IMR-90 (cell line): ENCODE data around the gene POU2AF1. TPM values are rescaled to one million over a fixed set of nuclear protein-coding genes. Genes with fewer than 3 reads are reported as not detected.

Source experiments
- ATAC-seq: fragments of 200-7000 bp; cut with Tn5 transposase; 2 replicates; pipeline ENCODE4 v1.9.1; 2020; ENCODE audit warnings: low read depth, mild to moderate bottlenecking, moderate library complexity
- BruUV-seq: library from RNA; stranded (reverse); fragments of 400-500 nt; replicated peaks from 2 replicates; lab custom pipeline; 2021; lab: Mats Ljungman, UMichigan
- CTCF ChIA-PET: fragments of 300-600 bp; formaldehyde crosslinking; extraction: SDS; loops from one replicate; lab custom pipeline; 2021; ENCODE audit warnings: antibody characterized with exemption; lab: Yijun Ruan, JAX
- POLR2A ChIA-PET: fragments of 300-600 bp; sonication (Branson Sonifier 250); formaldehyde crosslinking; loops from one replicate; lab custom pipeline; 2022; ENCODE audit warnings: antibody characterized with exemption; ENCODE audit not compliant: unreplicated experiment; lab: Charles Lee
- DNase-seq: peaks from one replicate; pipeline ENCODE4 v3.0.0; 2013
- H2AFZ ChIP-seq: replicated peaks from 2 replicates; pipeline ENCODE3; 2013; ENCODE audit warnings: low read length, mild to moderate bottlenecking; ENCODE audit not compliant: poor library complexity
- H2AK5ac ChIP-seq: 2 replicates; pipeline ENCODE4 v1.6.1; 2013; ENCODE audit warnings: low read depth, low read length, inconsistent platforms
- H2AK9ac ChIP-seq: replicated peaks from 2 replicates; pipeline ENCODE3; 2013; ENCODE audit warnings: mild to moderate bottlenecking, low read depth, low read length, moderate library complexity; ENCODE audit not compliant: poor library complexity
- H2BK120ac ChIP-seq: 2 replicates; pipeline ENCODE4 v1.6.1; 2013; ENCODE audit warnings: low read depth, low read length, inconsistent platforms
- H2BK15ac ChIP-seq: 3 replicates; pipeline ENCODE4 v1.6.1; 2013; ENCODE audit warnings: low read depth, low read length, inconsistent platforms
- H2BK20ac ChIP-seq: 2 replicates; pipeline ENCODE4 v1.6.1; 2013; ENCODE audit warnings: low read depth, mild to moderate bottlenecking, inconsistent platforms, low read length, moderate library complexity
- H2BK5ac ChIP-seq: 2 replicates; pipeline ENCODE4 v1.6.1; 2013; ENCODE audit warnings: mild to moderate bottlenecking, low read depth, low read length, inconsistent platforms; ENCODE audit not compliant: poor library complexity, severe bottlenecking
- H3K14ac ChIP-seq: replicated peaks from 2 replicates; pipeline ENCODE4 v1.6.1; 2013; ENCODE audit warnings: low read depth, low read length, inconsistent platforms
- H3K18ac ChIP-seq: 2 replicates; pipeline ENCODE4 v1.6.1; 2013; ENCODE audit warnings: low read depth, low read length, control low read depth
- H3K23ac ChIP-seq: 2 replicates; pipeline ENCODE4 v1.6.1; 2013; ENCODE audit warnings: low read depth, low read length, inconsistent platforms
- H3K27ac ChIP-seq: 2 replicates; pipeline ENCODE4 v1.5.1; 2013; ENCODE audit warnings: mild to moderate bottlenecking, control low read depth, low read length; ENCODE audit not compliant: insufficient read depth
- H3K27me3 ChIP-seq: 2 replicates; pipeline ENCODE4 v1.6.1; 2013; ENCODE audit warnings: low read length; ENCODE audit not compliant: control insufficient read depth, insufficient read depth
- H3K36me3 ChIP-seq: 2 replicates; pipeline ENCODE4 v1.6.1; 2013; ENCODE audit warnings: low read length, mixed read lengths; ENCODE audit not compliant: control insufficient read depth, insufficient read depth
- H3K4ac ChIP-seq: 2 replicates; pipeline ENCODE4 v1.6.1; 2013; ENCODE audit warnings: low read depth, low read length, inconsistent platforms
- H3K4me1 ChIP-seq: 2 replicates; pipeline ENCODE4 v1.6.1; 2013; ENCODE audit warnings: low read length, mixed read lengths; ENCODE audit not compliant: control insufficient read depth, insufficient read depth
- H3K4me2 ChIP-seq: 2 replicates; pipeline ENCODE4 v1.6.1; 2013; ENCODE audit warnings: low read depth, mild to moderate bottlenecking, control low read depth, low read length, moderate library complexity
- H3K4me3 ChIP-seq: 2 replicates; pipeline ENCODE4 v1.5.1; 2013; ENCODE audit warnings: low read depth, mild to moderate bottlenecking, control low read depth, low read length, moderate library complexity; ENCODE audit not compliant: insufficient read depth
- H3K56ac ChIP-seq: 2 replicates; pipeline ENCODE4 v1.6.1; 2013; ENCODE audit warnings: low read length, inconsistent platforms; ENCODE audit not compliant: insufficient read depth; ENCODE audit errors: extremely low read depth
- H3K79me1 ChIP-seq, 2 experiments: 2 replicates each; pipeline ENCODE4 v1.6.1; 2013; ENCODE audit warnings: low read length in 2 of 2, inconsistent platforms in 1 of 2, low read depth in 1 of 2
- H3K9ac ChIP-seq: 2 replicates; pipeline ENCODE4 v1.6.1; 2013; ENCODE audit warnings: low read depth, low read length, control low read depth
- H3K9me1 ChIP-seq: 2 replicates; pipeline ENCODE4 v1.6.1; 2013; ENCODE audit warnings: low read length, inconsistent platforms; ENCODE audit not compliant: insufficient read depth
- H3K9me3 ChIP-seq: 2 replicates; pipeline ENCODE4 v1.6.1; 2013; ENCODE audit warnings: low read length; ENCODE audit not compliant: control insufficient read depth, insufficient read depth
- H4K20me1 ChIP-seq: 2 replicates; pipeline ENCODE4 v1.6.1; 2013; ENCODE audit warnings: low read length, inconsistent platforms; ENCODE audit not compliant: insufficient read depth
- H4K5ac ChIP-seq: 2 replicates; pipeline ENCODE4 v1.6.1; 2013; ENCODE audit warnings: mild to moderate bottlenecking, low read depth, low read length, control low read depth
- H4K8ac ChIP-seq, 2 experiments: 2 replicates each; pipeline ENCODE4 v1.6.1; 2013; ENCODE audit warnings: low read depth in 2 of 2, low read length in 2 of 2, control low read depth in 1 of 2, inconsistent platforms in 1 of 2
- H4K91ac ChIP-seq: 2 replicates; pipeline ENCODE4 v1.6.1; 2013; ENCODE audit warnings: low read depth, low read length, inconsistent platforms; ENCODE audit not compliant: insufficient read depth
- NFE2L2 ChIP-seq: fragments of 150-350 bp; IDR thresholded peaks from 2 replicates; pipeline ENCODE4 v1.6.1; 2016; ENCODE audit warnings: low read depth, mild to moderate bottlenecking, low read length
- WGBS, 2 experiments: methylation state at CpG; one replicate each; pipeline versions ENCODE4 v1.1.5 to v1.1.7; 2013; ENCODE audit warnings: missing lambda C conversion rate in 2 of 2; ENCODE audit not compliant: insufficient read length in 1 of 2; ENCODE audit errors: extremely low coverage in 2 of 2; 5-methylcytosine and 5-hydroxymethylcytosine counted together
- dilution Hi-C: fragments of 300-500 bp; cut with HindIII; formaldehyde crosslinking; loops from one replicate; pipeline ENCODE4 v1.14.3; 2018; ENCODE audit warnings: low sequenced_read_pairs; ENCODE audit not compliant: unreplicated experiment
- in situ Hi-C: fragments of 300-500 bp; cut with MboI; formaldehyde crosslinking; loops from 3 replicates; pipeline ENCODE4 v1.14.3; 2019; ENCODE audit warnings: low sequenced_read_pairs, inconsistent platforms, mixed read lengths
- intact Hi-C: fragments of 100-400 bp; cut with micrococcal nuclease; formaldehyde crosslinking; loops from 2 replicates; pipeline ENCODE4 v1.10.0; 2022
- polyA plus RNA-seq, 3 experiments: library from polyadenylated mRNA; depleted of rRNA; stranded (reverse); fragments of >200 nt; gene quantifications; 2 replicates each; pipeline ENCODE4 v1.2.3, GENCODE V29; 2012; ENCODE audit warnings: low replicate concordance in 1 of 3
- total RNA-seq: library from RNA; depleted of rRNA; stranded (reverse); fragments of >200 nt; gene quantifications from 2 replicates; pipeline ENCODE4 v1.2.3, GENCODE V29; 2012

The POU2AF1 gene
- total and polyA plus RNA-seq, 2 of the 4 experiments (the other 2 are of a cell fraction): not detected

DNA sequence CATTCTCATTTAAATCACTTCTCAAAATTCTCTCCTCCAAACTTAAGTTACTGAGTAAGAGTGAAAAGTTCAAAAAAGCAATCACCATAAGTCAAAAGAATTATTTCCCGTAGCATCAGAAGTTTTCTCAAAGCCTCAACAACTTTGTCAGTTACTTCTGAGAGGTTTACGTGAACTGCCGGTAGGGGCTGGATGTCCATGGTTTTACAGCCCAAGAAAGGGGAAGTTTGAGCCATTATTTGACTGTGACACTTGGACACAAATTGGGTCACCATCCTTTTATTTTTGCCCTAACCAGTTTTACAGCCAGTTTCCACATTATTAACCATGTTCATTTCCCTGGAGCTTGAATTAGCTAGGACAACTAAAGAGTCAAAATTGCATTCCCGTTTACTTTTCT is 73.2 kb downstream of the POU2AF1 start:
- H3K4ac ChIP-seq: no peak overlapping the region
- no peak overlapping the region for H2AK9ac ChIP-seq
- H3K56ac ChIP-seq: no peak overlapping the region
- dilution Hi-C loops (no loop called here), intact Hi-C loops (no loop called here), in situ Hi-C loops (no loop called here)
- H4K91ac ChIP-seq: no peak overlapping the region
- H3K4me3 ChIP-seq: no peak overlapping the region
- DNase-seq (no peak), ATAC-seq (no peak)
- no peak overlapping the region for H4K5ac ChIP-seq
- no peaks in the 10 kb centered on the region for H3K9me1 ChIP-seq
- H4K8ac ChIP-seq: no peak overlapping the region
- H3K9me3 ChIP-seq: no peaks in the 10 kb centered on the region; the same call in 1 of the 2 replicates
- no peak for TF ChIP-seq NFE2L2
- no peak overlapping the region for H2BK120ac ChIP-seq
- no peak overlapping the region for H3K27ac ChIP-seq
- ChIA-PET POLR2A (interaction anchor here (0.6 kb wide), 1 partner anchor 603 kb away, joined by 3 read pairs; no protein-coding TSS in a partner anchor), CTCF (no interaction called here)
- H3K79me1 ChIP-seq: no peaks in the 10 kb centered on the region
- H3K27me3 ChIP-seq: peaks cover 73% of the 10 kb centered on the region
- no peak overlapping the region for H2BK5ac ChIP-seq
- H2BK20ac ChIP-seq: no peak overlapping the region
- H2BK15ac ChIP-seq: no peak overlapping the region
- H2AFZ ChIP-seq: no peak overlapping the region
- H3K4me1 ChIP-seq: 0 out of 2 replicates have a peak, but pooled peaks cover 1% of the 10 kb centered on the region
- H3K36me3 ChIP-seq: no peaks in the 10 kb centered on the region
- BruUV-seq: no TSS peak
- no peak overlapping the region for H3K14ac ChIP-seq
- no peak overlapping the region for H3K9ac ChIP-seq
- H2AK5ac ChIP-seq: no peak overlapping the region
- H3K23ac ChIP-seq: no peak overlapping the region
- no peak overlapping the region for H3K4me2 ChIP-seq
- H3K18ac ChIP-seq: no peak overlapping the region
- WGBS, 2 experiments: no CpG with 5 or more reads among the region's 4 CpGs
- H4K20me1 ChIP-seq: no peaks in the 10 kb centered on the region
